ENCODE results near the gene PHC3. TPM values are rescaled to one million over a fixed set of nuclear protein-coding genes. Genes with fewer than 3 reads are reported as not detected.

Gene PHC3
- total RNA-seq, 4 donors from 2014 or later, result 73.1 to 128 (median 93.7) TPM

DNA sequence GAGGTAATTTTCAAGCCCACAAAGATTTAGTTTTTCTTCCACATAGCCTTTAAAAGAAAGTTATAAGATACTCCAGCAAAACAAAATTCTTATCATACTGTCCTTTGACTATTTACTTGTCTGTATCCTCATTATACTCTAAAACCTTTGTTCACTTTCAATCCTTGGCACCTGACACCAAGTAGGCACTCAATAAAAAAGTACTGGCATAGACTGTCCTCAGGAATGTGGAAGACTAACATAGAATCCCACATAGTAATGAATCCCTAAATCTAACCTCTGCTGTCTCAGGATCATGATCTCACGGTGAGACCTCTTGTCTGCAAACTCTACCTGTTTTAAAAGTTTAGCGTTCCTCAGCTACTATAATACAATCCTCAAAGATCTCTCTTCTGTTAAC, 21.6 kb downstream of the PHC3 start:
- Histone ChIP-seq H3K4me1 (peaks cover 7 to 9% of the 10 kb centered on the region in 2 donors), H3K36me3 (no peaks in the 10 kb centered on the region), H3K27ac (no peak overlapping the region), H3K9me3 (no peaks in the 10 kb centered on the region), H3K27me3 (no peaks in the 10 kb centered on the region), H3K4me3 (replicated peaks in 1 of 3) (no peak overlapping the region)
- 92 to 100% methylated on average over 2 of the region's 2 CpGs for WGBS, 2 donors
- intact Hi-C loops (cut with DNase I), result no loop called here
- TF ChIP-seq, protein P1, sequence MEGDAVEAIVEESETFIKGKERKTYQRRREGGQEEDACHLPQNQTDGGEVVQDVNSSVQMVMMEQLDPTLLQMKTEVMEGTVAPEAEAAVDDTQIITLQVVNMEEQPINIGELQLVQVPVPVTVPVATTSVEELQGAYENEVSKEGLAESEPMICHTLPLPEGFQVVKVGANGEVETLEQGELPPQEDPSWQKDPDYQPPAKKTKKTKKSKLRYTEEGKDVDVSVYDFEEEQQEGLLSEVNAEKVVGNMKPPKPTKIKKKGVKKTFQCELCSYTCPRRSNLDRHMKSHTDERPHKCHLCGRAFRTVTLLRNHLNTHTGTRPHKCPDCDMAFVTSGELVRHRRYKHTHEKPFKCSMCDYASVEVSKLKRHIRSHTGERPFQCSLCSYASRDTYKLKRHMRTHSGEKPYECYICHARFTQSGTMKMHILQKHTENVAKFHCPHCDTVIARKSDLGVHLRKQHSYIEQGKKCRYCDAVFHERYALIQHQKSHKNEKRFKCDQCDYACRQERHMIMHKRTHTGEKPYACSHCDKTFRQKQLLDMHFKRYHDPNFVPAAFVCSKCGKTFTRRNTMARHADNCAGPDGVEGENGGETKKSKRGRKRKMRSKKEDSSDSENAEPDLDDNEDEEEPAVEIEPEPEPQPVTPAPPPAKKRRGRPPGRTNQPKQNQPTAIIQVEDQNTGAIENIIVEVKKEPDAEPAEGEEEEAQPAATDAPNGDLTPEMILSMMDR (IDR thresholded peaks at IDR 0.05), result no peak
- no peak for TF ChIP-seq POLR2A (IDR thresholded peaks at IDR 0.05)
- no peak for DNase-seq

DNA sequence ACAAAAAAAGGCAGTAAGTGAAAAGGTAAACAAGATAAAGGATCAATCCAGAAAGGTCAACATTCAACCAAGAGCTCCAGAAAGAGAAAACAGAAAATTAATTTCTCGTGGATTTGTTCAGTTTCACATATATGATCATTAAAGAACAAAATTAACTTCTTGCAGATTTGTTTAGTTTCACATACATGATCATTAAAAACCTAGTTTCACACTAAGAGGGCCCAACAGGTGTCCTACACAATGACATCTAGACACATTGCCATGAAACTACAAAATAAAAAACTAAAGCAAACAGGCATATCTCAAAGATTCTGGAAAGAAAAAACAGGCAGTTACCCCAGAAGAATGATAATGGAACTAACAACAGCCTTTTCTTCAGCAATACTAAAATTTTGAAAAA, 22.1 kb downstream of the PHC3 start:
- intact Hi-C loops (cut with DNase I), result no loop called here
- 92 to 97% methylated on average over 1 of the region's 1 CpG for WGBS, 2 donors
- H3K27me3 ChIP-seq, result no peaks in the 10 kb centered on the region
- H3K9me3 ChIP-seq, result no peaks in the 10 kb centered on the region
- TF ChIP-seq POLR2A (IDR thresholded peaks at IDR 0.05), result no peak
- TF ChIP-seq, protein P1 (IDR thresholded peaks at IDR 0.05), result no peak
- no peak overlapping the region for H3K27ac ChIP-seq
- no peak overlapping the region for H3K4me3 ChIP-seq (replicated peaks in 1 of 3)
- DNase-seq, result no peak
- peaks cover 2 to 9% of the 10 kb centered on the region in 2 donors for H3K4me1 ChIP-seq
- H3K36me3 ChIP-seq, result no peaks in the 10 kb centered on the region

- TF ChIP-seq, protein P1 (IDR thresholded peaks at IDR 0.05), result no peak
- TF ChIP-seq POLR2A (IDR thresholded peaks at IDR 0.05), result no peak
- Histone ChIP-seq H3K36me3 (no peaks in the 10 kb centered on the region), H3K4me3 (replicated peaks in 1 of 3) (no peak overlapping the region), H3K27me3 (no peaks in the 10 kb centered on the region), H3K27ac (no peak overlapping the region), H3K9me3 (no peaks in the 10 kb centered on the region), H3K4me1 (peaks cover 0 to 15% of the 10 kb centered on the region in 2 donors)
- WGBS, 2 donors, result 91 to 98% methylated on average over 5 of the region's 5 CpGs
- DNase-seq, result no peak
- intact Hi-C loops (cut with DNase I), result no loop called here
These were observed 25.9 kb downstream of the PHC3 start for GRCh38 chr3:170155604-170156003.

DNA sequence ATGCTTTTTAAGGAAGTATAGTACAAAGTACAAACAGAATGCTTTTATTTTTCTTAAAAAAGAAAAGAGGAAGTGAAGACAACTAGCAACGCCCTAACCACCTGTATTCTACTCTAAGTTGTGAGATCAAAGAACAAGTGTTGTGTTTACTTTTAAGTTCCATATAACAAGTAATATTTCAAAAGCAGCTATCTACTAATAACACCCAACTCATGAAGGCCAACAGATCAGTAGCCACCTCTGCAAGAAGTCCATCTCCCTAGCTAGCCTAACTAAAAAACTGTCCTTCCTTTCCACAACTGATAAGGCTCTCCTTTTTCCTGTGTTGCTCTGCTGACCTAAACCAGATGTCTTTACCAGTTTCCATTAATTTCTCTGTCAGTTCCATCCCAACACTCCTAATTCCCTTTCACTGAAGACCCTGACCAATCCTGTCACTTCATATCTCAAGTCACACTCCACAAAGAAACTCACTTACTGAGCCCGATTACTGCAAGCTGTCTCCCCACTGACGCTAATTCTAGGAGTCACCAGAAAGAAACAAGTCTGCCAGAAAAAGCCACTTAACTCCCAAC, 26.9 kb downstream of the PHC3 start:
- intact Hi-C loops (cut with DNase I), result no loop called here
- no peaks in the 10 kb centered on the region for H3K27me3 ChIP-seq
- H3K4me3 ChIP-seq (replicated peaks in 1 of 3), result no peak overlapping the region
- H3K36me3 ChIP-seq, result no peaks in the 10 kb centered on the region
- no peaks in the 10 kb centered on the region for H3K9me3 ChIP-seq
- peaks cover 0 to 15% of the 10 kb centered on the region in 2 donors for H3K4me1 ChIP-seq
- 46 to 58% methylated on average over 3 of the region's 3 CpGs for WGBS, 2 donors
- TF ChIP-seq, protein P1 (IDR thresholded peaks at IDR 0.05), result no peak
- TF ChIP-seq POLR2A (IDR thresholded peaks at IDR 0.05), result no peak
- H3K27ac ChIP-seq, result no peak overlapping the region
- DNase-seq, result no peak

DNA sequence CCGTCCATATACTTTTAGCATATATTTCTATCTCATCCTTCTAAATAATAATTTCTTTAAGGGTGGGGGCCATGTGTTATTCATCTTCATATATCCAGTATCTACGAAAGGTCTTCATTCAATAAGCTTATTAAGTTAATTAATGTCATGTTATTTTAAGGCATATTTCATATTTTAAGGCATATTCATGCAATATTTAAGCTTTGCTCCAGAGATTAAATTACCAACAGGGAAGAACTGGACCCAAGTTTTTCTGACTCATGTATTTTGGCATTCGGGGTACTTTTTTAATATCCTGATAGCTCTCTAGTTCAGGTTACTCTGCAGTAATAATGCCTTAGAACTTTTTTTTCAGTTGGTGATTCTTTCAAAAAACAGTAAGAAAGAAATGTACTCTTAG, 27.4 kb downstream of the PHC3 start:
- H3K4me1 ChIP-seq, result peaks cover 0 to 15% of the 10 kb centered on the region in 2 donors
- H3K9me3 ChIP-seq, result no peaks in the 10 kb centered on the region
- DNase-seq, result no peak
- WGBS, 2 donors, result 82 to 92% methylated on average over 3 of the region's 3 CpGs
- no peak overlapping the region for H3K27ac ChIP-seq
- H3K27me3 ChIP-seq, result no peaks in the 10 kb centered on the region
- intact Hi-C loops (cut with DNase I), result no loop called here
- H3K36me3 ChIP-seq, result peaks cover 0 to 1% of the 10 kb centered on the region in 2 donors
- TF ChIP-seq POLR2A (IDR thresholded peaks at IDR 0.05), result no peak
- no peak overlapping the region for H3K4me3 ChIP-seq (replicated peaks in 1 of 3)
